NCI-H2171 (cell line): ENCODE data around the gene MIOS.

ENCODE experiments used
- DNase-seq: peaks from one replicate; lab custom pipeline; 2025; lab: John Stamatoyannopoulos, UW

The MIOS gene

DNA sequence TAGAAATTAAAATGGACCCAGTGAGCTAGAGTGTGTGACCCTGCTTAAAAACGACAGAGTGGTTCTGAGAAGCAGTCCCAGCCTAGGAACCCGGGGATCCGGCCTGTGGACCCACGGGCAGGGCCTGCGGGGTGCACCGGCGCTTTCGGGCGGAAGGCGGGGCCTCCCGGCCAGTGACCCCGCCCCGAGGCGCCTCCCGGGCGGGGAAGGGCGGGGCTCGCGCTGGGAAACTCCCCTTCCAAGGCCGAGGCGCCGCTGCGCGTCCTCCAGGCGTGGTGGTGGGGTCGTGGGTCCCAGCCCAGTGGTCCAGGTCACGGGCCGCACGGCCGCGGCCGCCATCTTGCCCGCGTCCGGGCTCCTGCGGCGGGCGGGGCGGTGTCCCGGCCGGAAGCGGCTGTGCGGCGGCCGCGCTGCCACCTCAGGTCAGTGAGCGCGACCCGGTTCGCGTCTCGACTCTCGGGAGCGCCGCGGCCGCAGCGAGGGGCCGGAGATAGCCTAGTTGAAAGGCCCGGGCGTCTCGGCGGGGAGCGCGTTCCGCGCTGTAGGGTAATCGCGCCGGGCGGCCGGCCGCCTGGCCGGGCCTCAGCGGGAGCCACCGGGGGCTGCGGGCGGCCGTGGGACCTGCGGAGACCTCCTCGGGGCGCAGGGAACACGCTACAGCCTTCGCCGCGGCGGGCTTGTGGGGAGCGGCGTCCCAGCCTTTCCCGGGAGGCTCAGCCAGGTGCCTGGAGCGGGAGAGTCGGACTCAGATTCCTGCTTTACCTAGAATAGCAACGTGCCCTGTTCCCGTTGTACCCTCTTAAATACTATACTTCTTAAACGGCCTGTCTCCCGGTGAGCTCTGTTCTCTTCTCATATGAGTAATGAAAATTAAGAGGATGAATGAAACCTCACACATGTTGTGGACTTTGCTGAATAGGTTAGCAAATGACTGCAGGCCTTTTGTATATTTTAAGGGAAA, at the start of gene MIOS:
Gene MIOS, plus strand, starts transcription at position 234 of the 961 bp plus-strand sequence. CDS start 5,592 bp downstream, outside the sequence.
- peak; percentile 60 for DNase-seq

DNA sequence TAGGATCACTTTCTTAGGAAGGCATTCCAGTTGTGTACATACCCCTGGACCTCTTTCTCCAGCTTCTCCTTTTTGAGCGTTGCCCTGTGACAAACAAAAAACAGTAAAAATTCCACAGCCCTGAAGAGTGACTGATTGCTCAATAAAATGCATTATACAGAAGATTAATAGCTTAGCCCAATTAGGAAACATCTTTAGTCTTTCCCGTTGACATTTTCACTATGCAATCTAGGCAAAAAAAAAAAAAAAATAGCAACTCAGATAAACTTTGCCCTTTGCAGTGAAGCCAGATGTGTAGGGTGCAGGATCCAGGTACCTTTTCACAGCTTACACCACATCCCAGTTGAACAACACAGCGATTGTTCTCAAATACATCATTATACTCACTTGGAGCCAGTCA, 48.9 kb upstream of the MIOS start:
- DNase-seq, result no peak

DNA sequence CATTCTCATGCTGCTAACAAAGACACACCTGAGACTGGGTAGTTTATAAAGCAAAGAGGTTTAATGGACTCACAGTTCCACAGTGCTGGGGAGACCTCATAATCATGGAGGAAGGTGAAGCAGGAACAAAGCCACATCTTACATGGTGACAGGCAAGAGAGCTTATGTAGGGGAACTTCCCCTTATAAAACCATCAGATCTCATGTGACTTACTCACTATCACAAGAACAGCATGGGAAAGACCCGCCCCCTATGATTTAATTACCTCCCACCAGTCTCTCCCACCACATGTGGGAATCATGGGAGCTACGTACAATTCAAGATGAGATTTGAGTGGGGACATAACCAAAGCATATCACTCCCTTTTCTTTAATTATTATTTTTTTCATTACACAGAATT, 47.6 kb upstream of the MIOS start:
- DNase-seq, result no peak

DNA sequence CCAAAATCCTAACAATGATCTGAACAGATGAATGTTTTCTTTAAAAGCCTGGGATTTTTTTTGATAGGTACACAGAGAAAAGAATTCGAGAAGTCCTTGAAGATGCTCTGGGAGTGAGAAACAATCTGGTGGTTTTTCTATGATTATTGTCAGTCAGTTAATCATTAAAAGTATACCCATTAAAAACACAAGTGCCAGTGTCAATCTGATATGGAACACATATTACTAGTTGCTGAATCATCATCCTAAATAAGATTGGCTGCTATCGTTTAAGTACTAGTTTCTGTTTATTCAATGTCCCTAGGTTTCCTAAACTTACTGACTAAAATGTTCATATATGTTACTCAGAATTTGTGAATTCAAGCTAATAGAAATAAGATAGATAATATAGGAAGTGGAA, 47.2 kb upstream of the MIOS start:
- DNase-seq, result no peak

- no peak for DNase-seq
Measured at GRCh38 chr7:7521259-7521658, 45.4 kb upstream of the MIOS start.

- DNase-seq, result no peak
Measured at GRCh38 chr7:7522421-7522820, 44.3 kb upstream of the MIOS start.

DNA sequence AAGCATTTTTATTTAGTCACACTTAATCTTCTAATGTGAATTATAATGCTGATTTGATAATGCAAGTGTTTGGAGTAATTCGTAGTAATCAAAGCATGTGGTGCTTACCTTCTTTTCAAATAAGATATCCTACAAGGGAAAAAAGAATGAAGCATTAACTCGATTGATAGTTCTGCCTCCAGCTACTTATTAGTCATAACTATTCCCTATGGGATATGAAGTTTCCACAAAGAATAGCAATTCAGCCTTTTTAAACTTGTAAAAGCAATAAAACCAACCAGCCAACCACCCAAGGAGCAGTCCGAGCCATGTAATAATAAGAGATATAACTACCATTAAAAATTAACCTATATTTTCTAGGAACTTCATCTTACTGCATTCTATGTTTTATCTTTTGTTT, 42.6 kb upstream of the MIOS start:
- no peak for DNase-seq

- no peak for DNase-seq
Measured at GRCh38 chr7:7526006-7526405, 40.7 kb upstream of the MIOS start.

DNA sequence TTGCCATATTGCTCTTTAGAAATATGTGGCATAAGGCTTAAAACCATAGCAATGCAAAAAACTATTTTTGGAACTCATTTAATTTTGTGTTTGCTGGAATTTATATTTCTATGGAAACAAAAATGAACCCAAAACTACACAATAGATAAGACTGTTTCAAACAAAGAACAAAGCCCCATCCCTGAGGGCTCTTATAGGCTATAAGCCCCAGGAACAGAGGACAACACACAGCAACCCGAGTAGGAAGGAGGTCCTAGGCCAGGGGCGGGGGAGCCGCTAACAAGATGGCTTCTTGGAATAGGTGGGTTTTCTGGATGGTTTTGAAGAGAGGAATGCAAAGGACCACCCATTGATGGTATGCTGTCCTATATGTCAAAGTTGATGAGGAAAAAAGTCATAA, 39.6 kb upstream of the MIOS start:
- DNase-seq, result no peak

DNA sequence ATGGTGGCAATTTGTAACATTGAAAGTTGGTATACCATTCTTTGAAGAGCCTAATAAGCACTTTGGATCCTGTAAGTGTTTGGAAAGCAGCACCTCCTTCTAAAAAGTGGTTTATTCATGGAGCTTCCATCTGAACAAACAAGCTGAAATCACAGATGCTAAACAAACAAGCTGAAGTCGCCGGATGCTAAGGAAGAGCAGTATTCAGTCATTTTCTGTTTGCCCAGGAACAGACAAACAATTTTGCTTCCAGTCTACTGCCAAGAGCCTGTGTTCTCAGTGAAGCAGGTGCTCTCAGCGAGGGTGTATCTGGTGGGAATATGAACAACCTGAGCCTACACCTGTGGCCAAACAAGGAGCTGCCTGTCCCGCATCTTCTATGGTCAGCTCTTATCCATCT, 37.4 kb upstream of the MIOS start:
- DNase-seq, result no peak

GRCh38 chr7:7533831-7534430, 32.8 kb upstream of the MIOS start:
- DNase-seq, result peak; percentile 31

- DNase-seq, result no peak
Measured at GRCh38 chr7:7535691-7536090, 31.0 kb upstream of the MIOS start, which contains the start of gene COL28A1. Gene COL28A1 (minus strand): TSS chr7:7535873. CDS start chr7:7532875, 2,998 bp downstream.

DNA sequence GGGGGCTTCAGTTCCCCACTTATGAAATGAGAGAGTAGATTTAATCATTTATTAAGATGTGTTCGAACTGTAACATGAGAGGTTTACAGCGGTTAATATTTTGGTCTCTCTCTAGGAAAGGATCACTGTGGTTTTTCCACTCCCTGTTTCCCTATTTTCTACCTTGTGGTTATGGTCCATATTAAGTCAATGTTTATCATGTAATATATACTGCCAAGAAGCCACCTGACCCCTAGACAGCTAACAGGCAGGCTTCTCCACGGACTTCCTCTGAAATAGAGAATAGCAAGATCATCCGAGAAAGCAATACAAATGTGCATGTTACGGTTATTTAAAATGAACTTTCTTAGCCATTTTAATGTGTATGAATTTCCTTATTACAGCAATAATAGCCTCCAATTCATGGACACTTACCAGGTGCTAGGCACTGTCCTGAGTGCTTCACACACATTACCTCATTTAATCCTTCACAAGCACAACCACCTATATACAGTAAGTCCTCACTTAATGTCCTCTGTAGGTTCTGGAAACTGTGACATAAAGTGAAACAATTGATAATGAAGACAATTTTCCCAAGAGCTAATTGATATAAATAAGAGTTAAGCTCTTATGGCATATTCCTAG, 30.2 kb upstream of the MIOS start:
- DNase-seq, result no peak

DNA sequence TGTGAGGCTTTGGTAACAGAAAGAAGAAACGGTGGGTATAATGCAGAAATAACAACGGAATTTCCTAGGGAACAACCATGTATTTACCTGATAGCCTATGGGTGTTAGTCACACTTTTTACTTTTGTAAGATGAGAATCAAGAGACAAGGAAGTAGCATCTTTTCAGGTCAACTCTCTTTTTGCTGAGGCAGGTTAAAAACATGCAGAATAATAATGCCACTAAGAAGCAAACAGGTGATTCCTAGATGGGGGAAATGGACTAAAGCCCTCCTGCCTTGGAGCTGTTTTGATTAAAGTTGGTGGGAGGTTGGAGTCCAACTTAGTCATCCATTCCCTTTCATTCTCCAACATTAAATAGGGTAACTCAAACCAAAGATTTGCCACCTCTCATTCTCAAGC, 29.0 kb upstream of the MIOS start:
- no peak for DNase-seq

- DNase-seq, result no peak
Measured at GRCh38 chr7:7539152-7539551, 27.5 kb upstream of the MIOS start.

- DNase-seq, result no peak
Measured at GRCh38 chr7:7539711-7540110, 27.0 kb upstream of the MIOS start.

GRCh38 chr7:7542251-7542835, 24.3 kb upstream of the MIOS start:
- DNase-seq, result no peak

DNA sequence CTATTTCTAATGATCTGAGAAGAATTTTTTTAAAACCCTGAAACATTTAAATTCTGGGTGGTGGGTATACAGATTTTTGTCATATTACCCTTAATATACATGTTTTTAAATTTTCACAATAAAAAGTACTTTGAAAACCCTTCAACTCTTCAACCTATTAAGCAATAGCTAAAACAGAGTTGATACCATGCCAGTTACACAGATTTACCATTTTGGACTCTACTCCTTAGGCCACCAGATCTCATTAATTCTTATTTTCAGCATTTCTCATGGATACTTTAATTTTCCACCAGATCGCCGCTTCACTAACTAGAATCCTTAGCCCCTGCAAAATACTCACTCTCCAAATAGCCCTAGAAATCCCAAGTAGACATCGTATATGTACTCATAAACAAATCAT, 18.3 kb upstream of the MIOS start:
- DNase-seq, result no peak

- DNase-seq, result no peak
Measured at GRCh38 chr7:7550663-7551062, 16.0 kb upstream of the MIOS start.

DNA sequence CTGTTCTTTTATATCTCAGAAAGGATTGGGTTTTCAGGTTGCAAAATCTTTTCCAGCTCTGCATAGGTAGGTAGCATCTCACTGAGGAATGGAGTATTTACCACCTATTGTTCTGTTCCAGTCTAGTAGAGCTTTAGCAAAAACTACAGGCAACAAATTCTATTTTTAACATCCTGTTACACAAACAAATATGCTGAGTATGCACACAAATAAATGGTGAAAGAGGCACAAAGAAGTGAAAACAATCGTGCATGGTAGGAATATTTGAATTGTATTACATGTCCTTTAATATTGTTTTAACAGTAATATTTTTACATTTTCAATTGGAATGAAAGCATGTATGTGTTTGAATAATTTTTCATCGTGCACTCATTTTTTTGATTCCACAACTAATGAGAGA, 14.5 kb upstream of the MIOS start:
- no peak for DNase-seq

- DNase-seq, result no peak
Measured at GRCh38 chr7:7553386-7553785, 13.3 kb upstream of the MIOS start.

DNA sequence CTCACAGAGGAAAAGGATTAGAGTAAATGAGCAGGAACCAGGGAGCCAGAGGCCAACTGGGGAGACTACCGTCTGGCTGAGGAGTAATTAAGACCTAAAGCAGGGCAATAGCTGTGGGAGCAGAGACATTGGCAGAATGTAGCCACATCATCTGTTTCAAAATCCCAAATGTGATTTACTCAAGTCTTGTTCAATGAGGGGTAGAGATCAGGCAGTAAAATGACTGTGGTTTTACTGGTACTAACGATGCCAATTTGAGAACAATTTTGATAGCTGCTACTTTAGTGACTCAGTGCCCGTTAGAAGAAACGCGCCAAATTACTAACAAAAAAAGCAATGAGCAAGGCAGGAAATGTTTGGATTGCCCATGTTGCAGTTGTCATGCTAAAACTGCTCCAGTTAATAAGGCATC, 12.7 kb upstream of the MIOS start:
- DNase-seq, result no peak
